ENCODE data around the gene POTEI.
"Not testable (repeated sequence)": the region's sequence is repeated elsewhere in the genome, so short reads cannot be mapped to it uniquely, and the experiment has no call there.

Gene POTEI

GRCh38 chr2:130510807-130511746 is 1.9 kb upstream of the POTEI start:
- not testable (repeated sequence) for DNase-seq (ENCODE audit: low read depth); H3K4me3 ChIP-seq (ENCODE audit: low read depth, low read length)

GRCh38 chr2:130491073-130491472 is 18.1 kb downstream of the POTEI start:
- H3K4me3 ChIP-seq (ENCODE audit: low read depth, low read length); DNase-seq (ENCODE audit: low read depth): not testable (repeated sequence)

GRCh38 chr2:130455413-130455812 is 53.7 kb downstream of the POTEI start:
- not testable (repeated sequence) for DNase-seq (ENCODE audit: low read depth); H3K4me3 ChIP-seq (ENCODE audit: low read depth, low read length)

GRCh38 chr2:130454712-130455083 is 54.4 kb downstream of the POTEI start:
- H3K4me3 ChIP-seq (ENCODE audit: low read depth, low read length); DNase-seq (ENCODE audit: low read depth): not testable (repeated sequence)

GRCh38 chr2:130453955-130454711 is 55.0 kb downstream of the POTEI start:
- not testable (repeated sequence) for H3K4me3 ChIP-seq (ENCODE audit: low read depth, low read length)

GRCh38 chr2:130452897-130453296 is 56.2 kb downstream of the POTEI start:
- DNase-seq (ENCODE audit: low read depth); H3K4me3 ChIP-seq (ENCODE audit: low read depth, low read length): not testable (repeated sequence)

More at GRCh38 chr2:130453955-130454711, 55.0 kb downstream of the POTEI start:
- not testable (repeated sequence) for DNase-seq (ENCODE audit: low read depth)

GRCh38 chr2:130451823-130452222 is 57.3 kb downstream of the POTEI start:
- not testable (repeated sequence) for H3K4me3 ChIP-seq (ENCODE audit: low read depth, low read length); DNase-seq (ENCODE audit: low read depth)

- DNase-seq (ENCODE audit: low read depth); H3K4me3 ChIP-seq (ENCODE audit: low read depth, low read length): not testable (repeated sequence)
Observed at GRCh38 chr2:130451278-130451677, 57.9 kb downstream of the POTEI start.

GRCh38 chr2:130450366-130450765 is 58.8 kb downstream of the POTEI start:
- not testable (repeated sequence) for DNase-seq (ENCODE audit: low read depth); H3K4me3 ChIP-seq (ENCODE audit: low read depth, low read length)

GRCh38 chr2:130427631-130428030 is 81.5 kb downstream of the POTEI start:
- not testable (repeated sequence) for H3K4me3 ChIP-seq (ENCODE audit: low read depth, low read length); DNase-seq (ENCODE audit: low read depth)

- not testable (repeated sequence) for DNase-seq (ENCODE audit: low read depth); H3K4me3 ChIP-seq (ENCODE audit: low read depth, low read length)
Observed at GRCh38 chr2:130418845-130419244, 90.3 kb downstream of the POTEI start.

- peak; percentile 34 for TF ChIP-seq CTCF (IDR thresholded peaks at IDR 0.05; ENCODE audit: control insufficient read depth, extremely low read depth, insufficient read depth)
- DNase-seq (ENCODE audit: low read depth); H3K4me3 ChIP-seq (ENCODE audit: low read depth, low read length): not testable (repeated sequence)
Observed at GRCh38 chr2:130416693-130417092, 92.4 kb downstream of the POTEI start.
